Activated CD8-positive, alpha-beta memory T cell treated with anti-CD3 and anti-CD28 coated beads for 24 hours (primary cell): ENCODE data around the gene PDE4D.
"Not testable (repeated sequence)": the region's sequence is repeated elsewhere in the genome, so short reads cannot be mapped to it uniquely, and the experiment has no call there.

Source experiments
- DNase-seq: peaks from one replicate; pipeline ENCODE4 v3.0.0-alpha.2; 2020

The PDE4D gene

GRCh38 chr5:59458321-59458720, 435.2 kb downstream of the PDE4D start:
- DNase-seq = no peak

GRCh38 chr5:59449905-59450644, 443.5 kb downstream of the PDE4D start:
- no peak for DNase-seq

GRCh38 chr5:59446356-59446755, 447.2 kb downstream of the PDE4D start:
- DNase-seq = no peak

DNA sequence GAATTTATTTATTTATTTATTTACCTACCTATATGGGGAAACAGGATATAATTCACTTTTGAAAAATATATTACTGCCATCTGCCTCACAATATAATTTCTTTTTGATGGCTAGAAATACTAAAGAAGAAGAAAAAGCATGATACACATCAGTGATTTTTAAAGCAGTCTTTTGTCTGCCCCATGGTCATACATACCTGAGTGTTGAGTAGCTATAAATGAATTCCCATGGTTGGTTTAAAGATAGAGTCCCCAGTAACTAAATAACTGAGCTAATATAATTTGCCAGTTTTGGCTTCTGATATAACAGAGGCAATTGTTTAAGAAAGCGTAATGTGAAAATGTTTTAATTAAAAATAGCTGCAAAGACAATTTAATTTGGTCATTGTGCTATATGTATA, 447.8 kb downstream of the PDE4D start:
- no peak for DNase-seq

DNA sequence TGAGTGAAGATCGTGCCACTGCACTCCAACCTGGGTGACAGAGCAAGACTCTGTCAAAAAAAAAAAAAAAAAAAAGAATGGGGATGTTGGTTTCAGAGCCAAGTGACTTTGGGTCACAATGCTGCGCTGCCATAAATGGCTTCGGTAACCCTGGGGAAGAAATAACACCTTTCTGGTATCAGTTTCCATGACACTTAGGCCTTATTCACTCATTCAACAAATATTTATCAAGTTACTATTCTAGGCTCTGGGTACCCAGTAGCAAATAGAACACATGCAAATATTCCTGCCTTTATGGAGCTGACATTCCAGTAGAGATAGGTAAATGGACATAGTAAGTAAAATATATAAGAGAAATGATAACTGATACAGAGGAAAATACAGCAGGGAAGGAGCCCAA, 454.2 kb downstream of the PDE4D start:
- DNase-seq = no peak

DNA sequence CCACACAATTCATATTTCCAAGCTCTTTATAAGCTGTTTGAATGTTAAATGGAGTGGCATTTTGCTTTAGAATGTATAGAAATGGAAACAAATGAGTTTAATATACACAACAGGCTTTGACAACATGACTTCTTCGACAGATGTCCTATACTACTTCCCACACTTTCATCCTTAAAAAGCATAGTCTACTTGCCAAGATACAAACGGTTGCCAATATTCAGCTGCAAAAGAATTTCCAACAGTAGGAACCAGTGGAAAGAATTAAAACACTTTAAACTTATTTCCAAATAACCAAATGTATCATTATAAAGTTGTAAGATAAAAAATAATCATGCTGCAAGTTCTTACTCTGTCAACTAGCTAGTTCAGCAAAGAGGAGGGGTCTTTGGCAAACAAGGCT, 456.4 kb downstream of the PDE4D start:
- no peak for DNase-seq

GRCh38 chr5:59436364-59437148, 457.0 kb downstream of the PDE4D start:
- DNase-seq = no peak

GRCh38 chr5:59433174-59433573, 460.4 kb downstream of the PDE4D start:
- no peak for DNase-seq

GRCh38 chr5:59430066-59430685, 463.4 kb downstream of the PDE4D start:
- no peak for DNase-seq

DNA sequence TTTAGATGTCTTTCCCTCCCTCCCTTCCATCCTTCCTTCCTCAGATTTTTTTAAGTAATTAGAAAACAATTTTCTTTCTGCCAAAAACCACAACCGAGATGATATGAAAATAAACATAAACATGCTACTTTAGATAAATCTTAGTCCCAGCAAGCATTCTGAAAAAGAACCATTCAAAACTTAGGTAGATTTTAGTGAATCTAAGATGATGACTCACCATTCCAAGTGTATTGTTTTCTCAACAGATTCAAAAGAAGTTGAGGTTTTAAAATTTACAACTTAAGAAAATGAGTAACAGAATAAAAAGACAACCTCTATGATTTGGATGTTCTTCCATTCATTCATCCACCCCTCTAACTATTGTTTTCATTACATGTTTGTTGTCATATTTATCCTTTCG, 465.1 kb downstream of the PDE4D start:
- DNase-seq = no peak

GRCh38 chr5:59424515-59424914, 469.0 kb downstream of the PDE4D start:
- no peak for DNase-seq

- DNase-seq = no peak
Observed at GRCh38 chr5:59423021-59423420, 470.5 kb downstream of the PDE4D start.

DNA sequence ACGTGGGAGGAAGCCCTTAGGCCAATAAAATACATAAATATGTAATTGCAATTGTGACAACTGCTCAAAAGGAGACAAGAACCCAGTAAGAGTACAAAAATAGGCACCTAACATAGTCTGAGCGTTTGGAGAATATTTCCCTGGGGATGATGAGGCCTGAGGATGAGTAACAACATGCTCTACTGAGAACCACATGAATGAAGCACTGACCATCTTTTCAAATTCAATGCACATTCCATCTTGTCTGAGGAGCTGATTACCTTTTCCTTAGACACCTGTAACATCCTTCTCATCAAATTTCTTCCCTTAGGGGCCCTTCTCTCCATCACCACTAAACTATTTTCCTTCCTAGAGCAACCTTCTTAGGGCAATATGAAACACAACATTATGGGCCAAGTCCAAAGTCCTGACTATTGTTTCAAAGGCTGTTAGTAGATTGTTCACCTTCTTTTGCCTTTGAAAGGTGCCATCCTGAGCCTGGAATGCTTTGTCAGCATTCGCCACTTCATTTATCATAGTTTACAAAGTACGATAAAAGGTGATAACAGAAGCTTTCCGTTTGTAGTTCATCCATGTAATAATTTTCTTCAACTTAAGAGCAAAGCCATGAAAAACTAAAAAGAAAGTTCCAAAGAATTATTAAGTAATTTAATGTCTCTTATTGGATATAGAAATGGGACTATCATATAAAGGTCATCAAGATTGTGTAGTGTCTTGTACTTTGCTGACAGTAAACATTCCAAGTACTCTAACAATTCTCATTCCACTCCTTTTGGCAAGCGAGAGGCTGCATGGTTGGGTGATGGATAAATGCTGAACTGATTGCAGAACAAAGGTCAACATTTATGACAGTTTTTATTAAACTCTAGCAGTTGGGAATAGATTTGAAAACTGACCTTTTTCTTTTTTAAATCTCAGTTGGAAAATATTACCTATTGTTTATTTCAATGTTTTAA, 471.3 kb downstream of the PDE4D start:
- no peak for DNase-seq

GRCh38 chr5:59420596-59420995, 472.9 kb downstream of the PDE4D start:
- DNase-seq = no peak

- no peak for DNase-seq
Observed at GRCh38 chr5:59418808-59419207, 474.7 kb downstream of the PDE4D start.

GRCh38 chr5:59416451-59416850, 477.1 kb downstream of the PDE4D start:
- no peak for DNase-seq

DNA sequence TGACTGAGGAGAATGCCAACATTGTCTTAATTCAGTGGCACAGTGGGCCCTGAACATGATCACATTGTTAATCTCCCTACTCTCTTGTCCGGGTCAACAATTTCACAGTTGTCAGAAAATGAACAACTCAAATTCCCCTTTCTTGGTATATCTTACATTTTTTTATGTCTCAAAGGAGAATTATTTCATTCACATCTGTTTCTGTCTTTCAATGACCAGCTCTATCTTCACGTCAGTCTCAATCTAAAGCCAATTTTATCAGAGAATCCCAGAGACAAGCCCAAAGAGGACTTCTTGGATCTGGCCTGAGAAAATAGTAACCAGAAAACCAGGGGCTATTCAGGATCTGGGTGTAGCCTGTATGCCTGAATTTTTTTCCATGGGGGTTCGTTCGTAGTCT, 477.5 kb downstream of the PDE4D start:
- no peak for DNase-seq

- DNase-seq = no peak
Observed at GRCh38 chr5:59412428-59412827, 481.1 kb downstream of the PDE4D start.

GRCh38 chr5:59408997-59409396, 484.5 kb downstream of the PDE4D start:
- DNase-seq = not testable (repeated sequence)

DNA sequence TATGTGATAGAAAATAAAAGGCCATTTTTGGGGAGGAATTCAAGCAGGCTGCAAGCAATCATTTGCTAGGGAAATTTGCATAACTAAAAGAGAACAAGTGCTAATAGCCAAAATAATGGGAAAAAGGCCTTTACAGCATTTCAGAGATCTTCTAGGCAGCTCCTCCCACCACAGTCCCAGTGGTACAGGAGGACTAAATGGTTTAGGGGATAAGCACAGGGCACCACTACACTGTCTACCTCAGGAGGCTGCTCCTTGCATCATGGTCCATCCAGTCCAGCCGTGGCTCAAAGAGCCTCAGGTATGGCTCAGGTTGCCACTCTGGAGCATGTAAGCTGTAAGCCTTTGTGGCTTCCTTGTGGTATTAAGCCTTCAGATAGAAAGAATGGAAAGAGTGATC, 485.6 kb downstream of the PDE4D start:
- DNase-seq = no peak

- DNase-seq = no peak
Observed at GRCh38 chr5:59401637-59402036, 491.9 kb downstream of the PDE4D start.

DNA sequence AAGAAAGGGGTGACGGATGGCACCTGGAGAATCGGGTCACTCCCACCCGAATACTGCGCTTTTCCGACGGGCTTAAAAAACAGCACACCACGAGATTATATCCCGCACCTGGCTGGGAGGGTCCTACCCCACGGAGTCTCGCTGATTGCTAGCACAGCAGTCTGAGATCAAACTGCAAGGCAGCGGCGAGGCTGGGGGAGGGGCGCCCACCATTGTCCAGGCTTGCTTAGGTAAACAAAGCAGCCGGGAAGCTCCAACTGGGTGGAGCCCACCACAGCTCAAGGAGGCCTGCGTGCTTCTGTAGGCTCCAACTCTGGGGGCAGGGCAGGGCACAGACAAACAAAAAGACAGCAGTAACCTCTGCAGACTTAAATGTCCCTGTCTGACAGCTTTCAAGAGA, 498.6 kb downstream of the PDE4D start:
- DNase-seq = not testable (repeated sequence)
